ENCODE measurements around the gene IGFLR1.
"Not testable (repeated sequence)": the region's sequence is repeated elsewhere in the genome, so short reads cannot be mapped to it uniquely, and the experiment has no call there.

IGFLR1 gene

GRCh38 chr19:35775046-35775297 lies 32.7 kb upstream of the IGFLR1 start:
- H3K4me3 ChIP-seq (ENCODE audit: low read length), result peak overlapping the region; percentile 14
- H3K36me3 ChIP-seq (ENCODE audit: control insufficient read depth, insufficient read depth, low read length), result no peaks in the 10 kb centered on the region
- H3K9ac ChIP-seq (ENCODE audit: low read length), result peak overlapping the region; percentile 6

GRCh38 chr19:35774274-35775045 lies 32.2 kb upstream of the IGFLR1 start:
- Histone ChIP-seq H3K27me3 (ENCODE audit: control insufficient read depth, insufficient read depth, low read length) (no peaks in the 10 kb centered on the region), H3K36me3 (ENCODE audit: control insufficient read depth, insufficient read depth, low read length) (no peaks in the 10 kb centered on the region), H3K9me3 (ENCODE audit: control insufficient read depth, low read length) (no peaks in the 10 kb centered on the region), H3K9ac (ENCODE audit: low read length) (peak overlapping the region; percentile 6), H3K4me3 (ENCODE audit: low read length) (no peak overlapping the region), H3K4me1 (ENCODE audit: control insufficient read depth, insufficient read depth, low read length) (no peaks in the 10 kb centered on the region)

More at GRCh38 chr19:35775046-35775297, 32.7 kb upstream of the IGFLR1 start:
- Histone ChIP-seq H3K9me3 (ENCODE audit: control insufficient read depth, low read length) (no peaks in the 10 kb centered on the region), H3K27me3 (ENCODE audit: control insufficient read depth, insufficient read depth, low read length) (no peaks in the 10 kb centered on the region), H3K4me1 (ENCODE audit: control insufficient read depth, insufficient read depth, low read length) (no peaks in the 10 kb centered on the region)

GRCh38 chr19:35773020-35773806 lies 31.0 kb upstream of the IGFLR1 start:
- Histone ChIP-seq H3K27me3 (ENCODE audit: control insufficient read depth, insufficient read depth, low read length) (no peaks in the 10 kb centered on the region), H3K36me3 (ENCODE audit: control insufficient read depth, insufficient read depth, low read length) (no peaks in the 10 kb centered on the region), H3K4me3 (ENCODE audit: low read length) (no peak overlapping the region), H3K9me3 (ENCODE audit: control insufficient read depth, low read length) (no peaks in the 10 kb centered on the region), H3K4me1 (ENCODE audit: control insufficient read depth, insufficient read depth, low read length) (no peaks in the 10 kb centered on the region), H3K9ac (ENCODE audit: low read length) (no peak overlapping the region)

GRCh38 chr19:35772362-35772761 lies 30.1 kb upstream of the IGFLR1 start:
- H3K4me3 ChIP-seq (ENCODE audit: low read length); H3K27me3 ChIP-seq (ENCODE audit: control insufficient read depth, insufficient read depth, low read length); H3K9me3 ChIP-seq (ENCODE audit: control insufficient read depth, low read length); H3K4me1 ChIP-seq (ENCODE audit: control insufficient read depth, insufficient read depth, low read length); H3K36me3 ChIP-seq (ENCODE audit: control insufficient read depth, insufficient read depth, low read length); H3K9ac ChIP-seq (ENCODE audit: low read length): not testable (repeated sequence)

- H3K9me3 ChIP-seq (ENCODE audit: control insufficient read depth, low read length), result no peaks in the 10 kb centered on the region
- H3K4me3 ChIP-seq (ENCODE audit: low read length), result no peak overlapping the region
- no peak overlapping the region for H3K9ac ChIP-seq (ENCODE audit: low read length)
- H3K27me3 ChIP-seq (ENCODE audit: control insufficient read depth, insufficient read depth, low read length), result no peaks in the 10 kb centered on the region
- H3K4me1 ChIP-seq (ENCODE audit: control insufficient read depth, insufficient read depth, low read length), result no peaks in the 10 kb centered on the region
- no peaks in the 10 kb centered on the region for H3K36me3 ChIP-seq (ENCODE audit: control insufficient read depth, insufficient read depth, low read length)
These were observed 25.8 kb upstream of the IGFLR1 start for GRCh38 chr19:35768082-35768421.

GRCh38 chr19:35767288-35768081 lies 25.2 kb upstream of the IGFLR1 start:
- Histone ChIP-seq H3K9ac (ENCODE audit: low read length) (no peak overlapping the region), H3K4me1 (ENCODE audit: control insufficient read depth, insufficient read depth, low read length) (no peaks in the 10 kb centered on the region), H3K36me3 (ENCODE audit: control insufficient read depth, insufficient read depth, low read length) (no peaks in the 10 kb centered on the region), H3K4me3 (ENCODE audit: low read length) (no peak overlapping the region), H3K27me3 (ENCODE audit: control insufficient read depth, insufficient read depth, low read length) (no peaks in the 10 kb centered on the region), H3K9me3 (ENCODE audit: control insufficient read depth, low read length) (no peaks in the 10 kb centered on the region)

GRCh38 chr19:35766571-35767104 lies 24.4 kb upstream of the IGFLR1 start:
- Histone ChIP-seq H3K9me3 (ENCODE audit: control insufficient read depth, low read length) (no peaks in the 10 kb centered on the region), H3K9ac (ENCODE audit: low read length) (no peak overlapping the region), H3K4me3 (ENCODE audit: low read length) (no peak overlapping the region), H3K36me3 (ENCODE audit: control insufficient read depth, insufficient read depth, low read length) (no peaks in the 10 kb centered on the region), H3K27me3 (ENCODE audit: control insufficient read depth, insufficient read depth, low read length) (no peaks in the 10 kb centered on the region), H3K4me1 (ENCODE audit: control insufficient read depth, insufficient read depth, low read length) (no peaks in the 10 kb centered on the region)

- Histone ChIP-seq H3K9ac (ENCODE audit: low read length) (no peak overlapping the region), H3K36me3 (ENCODE audit: control insufficient read depth, insufficient read depth, low read length) (no peaks in the 10 kb centered on the region), H3K27me3 (ENCODE audit: control insufficient read depth, insufficient read depth, low read length) (no peaks in the 10 kb centered on the region), H3K4me3 (ENCODE audit: low read length) (no peak overlapping the region), H3K4me1 (ENCODE audit: control insufficient read depth, insufficient read depth, low read length) (no peaks in the 10 kb centered on the region), H3K9me3 (ENCODE audit: control insufficient read depth, low read length) (no peaks in the 10 kb centered on the region)
These were observed 22.4 kb upstream of the IGFLR1 start for GRCh38 chr19:35764432-35765315.

GRCh38 chr19:35760711-35761349 lies 18.6 kb upstream of the IGFLR1 start:
- no peak overlapping the region for H3K4me3 ChIP-seq (ENCODE audit: low read length)
- peaks cover 26% of the 10 kb centered on the region for H3K4me1 ChIP-seq (ENCODE audit: control insufficient read depth, insufficient read depth, low read length)
- no peaks in the 10 kb centered on the region for H3K9me3 ChIP-seq (ENCODE audit: control insufficient read depth, low read length)
- H3K9ac ChIP-seq (ENCODE audit: low read length), result no peak overlapping the region
- H3K27me3 ChIP-seq (ENCODE audit: control insufficient read depth, insufficient read depth, low read length), result peaks cover 10% of the 10 kb centered on the region
- no peaks in the 10 kb centered on the region for H3K36me3 ChIP-seq (ENCODE audit: control insufficient read depth, insufficient read depth, low read length)

GRCh38 chr19:35759697-35760096 lies 17.4 kb upstream of the IGFLR1 start:
- Histone ChIP-seq H3K36me3 (ENCODE audit: control insufficient read depth, insufficient read depth, low read length) (no peaks in the 10 kb centered on the region), H3K9me3 (ENCODE audit: control insufficient read depth, low read length) (no peaks in the 10 kb centered on the region), H3K27me3 (ENCODE audit: control insufficient read depth, insufficient read depth, low read length) (peaks cover 18% of the 10 kb centered on the region), H3K4me1 (ENCODE audit: control insufficient read depth, insufficient read depth, low read length) (peaks cover 37% of the 10 kb centered on the region), H3K9ac (ENCODE audit: low read length) (no peak overlapping the region), H3K4me3 (ENCODE audit: low read length) (no peak overlapping the region)

Measured in mucosa of stomach (tissue), 1 donor.